GM10266 (cell line): ENCODE results near the gene SPRING1.

ENCODE experiments used
- DNase-seq: peaks from one replicate; pipeline ENCODE4 v3.0.0; 2012; ENCODE audit errors: extremely low spot score
- CTCF ChIP-seq: IDR thresholded peaks from 2 replicates; pipeline ENCODE4 v1.5.1; 2012; ENCODE audit warnings: mild to moderate bottlenecking, low read depth; ENCODE audit not compliant: control insufficient read depth, insufficient read depth; ENCODE audit errors: missing control alignments

SPRING1 gene

DNA sequence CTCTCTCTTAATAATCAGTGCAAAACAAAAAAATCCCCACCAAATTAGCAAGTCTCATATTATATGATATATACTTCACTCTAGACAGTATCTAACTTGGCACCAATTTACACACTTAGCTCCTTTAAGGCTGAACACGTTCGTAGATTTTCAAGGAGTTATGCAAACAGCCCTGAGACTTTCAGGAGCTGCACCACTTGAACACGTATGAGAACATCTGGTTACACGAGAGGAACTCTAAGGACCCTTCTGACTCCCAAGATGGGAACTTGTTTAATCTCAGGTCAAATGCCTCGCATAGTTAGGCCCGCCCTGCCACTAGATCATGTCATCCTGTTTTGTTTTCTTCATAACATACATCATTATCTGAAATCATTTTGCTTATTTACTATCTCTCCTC, 10.0 kb downstream of the SPRING1 start:
- no peak for DNase-seq
- TF ChIP-seq CTCF, result no peak

DNA sequence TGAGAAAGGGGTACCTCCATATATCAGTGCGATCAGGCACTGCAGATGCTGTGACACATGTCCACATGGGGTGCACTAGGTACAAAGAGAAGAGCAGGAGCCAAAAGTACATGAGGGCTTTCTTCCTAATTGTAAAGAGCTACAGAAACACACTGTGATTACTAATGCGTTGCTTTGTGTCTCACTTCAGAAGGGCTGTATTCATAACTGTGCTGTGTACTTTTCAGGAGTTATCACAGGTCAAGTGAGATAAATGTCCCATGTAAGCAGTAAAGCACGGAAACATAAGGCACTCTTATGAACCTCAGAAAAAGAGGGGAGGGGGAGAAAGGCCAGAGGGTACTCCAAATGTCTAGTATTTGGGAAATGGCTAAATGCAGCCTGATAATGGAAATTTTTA, 10.6 kb downstream of the SPRING1 start:
- no peak for DNase-seq
- TF ChIP-seq CTCF, result no peak

GRCh38 chr12:116726694-116727093, 11.2 kb downstream of the SPRING1 start:
- no peak for TF ChIP-seq CTCF
- DNase-seq, result no peak

- DNase-seq, result no peak
- TF ChIP-seq CTCF, result no peak
These were observed 15.6 kb downstream of the SPRING1 start for GRCh38 chr12:116722245-116722644.

DNA sequence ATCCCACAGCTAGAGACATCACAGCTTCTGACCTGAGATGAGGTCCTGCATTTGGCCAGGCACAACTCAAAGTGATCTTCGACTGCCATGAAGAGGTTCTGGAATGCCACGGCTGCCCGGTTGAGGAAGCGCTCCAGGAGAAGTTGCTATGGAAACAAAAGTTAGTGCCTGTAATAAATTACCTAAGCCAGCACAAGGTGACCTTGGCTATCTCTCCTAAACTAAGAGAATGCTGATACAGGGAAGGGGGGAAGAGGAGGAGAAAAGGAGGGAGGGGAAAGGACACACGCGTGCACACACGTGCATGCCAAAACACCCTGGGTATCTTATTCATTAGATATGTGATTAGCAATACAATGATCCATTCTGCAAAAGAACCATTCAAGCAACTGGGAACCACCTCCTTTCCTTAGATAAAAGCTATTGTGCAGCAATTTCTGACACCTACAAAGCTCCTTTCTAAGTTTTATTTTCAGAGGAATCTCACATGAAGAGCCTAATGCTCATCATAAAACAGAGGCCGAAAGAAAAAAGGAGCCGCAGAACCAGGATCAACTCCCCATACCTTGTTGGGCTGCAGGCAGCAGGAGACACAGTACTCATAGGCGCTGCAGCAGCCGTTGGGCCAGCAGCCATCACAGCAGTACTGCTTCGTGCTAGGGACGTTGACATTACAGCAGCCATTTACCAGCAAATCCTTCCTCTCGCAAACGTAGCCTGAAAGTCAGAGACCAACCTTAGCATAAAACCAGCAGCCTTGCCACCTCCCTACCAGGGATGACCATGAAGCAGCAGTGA, 17.9 kb downstream of the SPRING1 start:
- no peak for TF ChIP-seq CTCF
- DNase-seq, result no peak

DNA sequence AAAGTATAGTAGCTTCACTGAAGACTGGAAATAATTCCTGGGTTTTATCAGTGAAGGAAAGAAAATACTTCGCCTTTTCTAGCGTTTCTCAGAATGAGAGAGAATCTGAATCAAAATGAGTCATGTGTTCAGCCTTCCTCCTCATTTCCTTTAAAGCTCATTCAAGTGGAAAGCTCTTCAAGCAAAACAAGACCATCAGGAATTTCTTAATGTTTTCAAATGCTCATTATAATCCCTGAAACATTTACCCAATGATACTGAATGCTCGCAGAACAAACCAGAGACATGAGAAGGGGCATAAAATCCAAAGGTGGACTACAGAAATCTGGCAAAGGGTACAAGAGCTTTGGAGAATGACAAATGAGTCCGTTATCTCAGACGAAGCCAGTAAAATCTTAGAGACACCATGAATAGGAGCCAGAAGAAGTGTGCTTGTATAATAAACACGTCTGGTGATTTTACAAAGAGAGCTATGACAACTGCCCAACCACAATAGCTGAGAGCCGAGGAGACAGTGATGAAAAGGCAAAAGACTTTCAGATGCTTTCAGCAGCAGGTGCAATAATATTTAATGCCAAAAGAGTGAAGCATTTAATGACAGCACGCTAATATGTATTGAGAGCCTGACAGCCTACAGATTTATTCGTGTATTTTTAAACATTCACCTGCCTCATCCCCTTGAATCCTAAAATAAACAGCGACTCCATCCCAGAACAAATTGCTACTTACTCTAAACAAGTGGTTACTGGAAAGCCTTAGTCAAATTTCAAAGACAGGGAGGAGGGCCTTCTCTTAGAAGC, 19.0 kb downstream of the SPRING1 start:
- no peak for TF ChIP-seq CTCF
- no peak for DNase-seq
